T follicular helper cell (primary cell): Measurements from ENCODE around the gene ARHGEF28.

ENCODE experiments used
- DNase-seq: peaks from one replicate; pipeline ENCODE4 v3.0.0-alpha.2; 2020; ENCODE audit warnings: low read depth

The ARHGEF28 gene

DNA sequence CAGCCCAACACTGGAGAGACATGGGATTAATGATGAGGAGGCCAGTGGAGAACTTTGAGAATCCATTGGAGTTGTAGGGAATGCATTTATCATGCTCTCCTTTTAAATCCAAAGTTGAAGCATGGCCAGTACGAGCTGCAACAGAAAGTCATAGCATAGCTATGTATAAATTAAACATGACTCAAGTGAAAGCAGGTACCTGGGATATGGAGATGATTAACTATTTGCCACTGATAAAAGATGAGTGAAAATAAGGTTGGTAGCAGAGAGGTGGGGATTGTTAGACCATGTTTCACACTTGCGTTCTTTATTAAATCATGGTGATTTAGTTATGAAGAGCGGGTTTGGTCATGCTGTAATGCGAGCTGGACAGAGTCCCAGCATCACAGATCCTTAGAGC lies 189.6 kb downstream of the ARHGEF28 start:
- no peak for DNase-seq

DNA sequence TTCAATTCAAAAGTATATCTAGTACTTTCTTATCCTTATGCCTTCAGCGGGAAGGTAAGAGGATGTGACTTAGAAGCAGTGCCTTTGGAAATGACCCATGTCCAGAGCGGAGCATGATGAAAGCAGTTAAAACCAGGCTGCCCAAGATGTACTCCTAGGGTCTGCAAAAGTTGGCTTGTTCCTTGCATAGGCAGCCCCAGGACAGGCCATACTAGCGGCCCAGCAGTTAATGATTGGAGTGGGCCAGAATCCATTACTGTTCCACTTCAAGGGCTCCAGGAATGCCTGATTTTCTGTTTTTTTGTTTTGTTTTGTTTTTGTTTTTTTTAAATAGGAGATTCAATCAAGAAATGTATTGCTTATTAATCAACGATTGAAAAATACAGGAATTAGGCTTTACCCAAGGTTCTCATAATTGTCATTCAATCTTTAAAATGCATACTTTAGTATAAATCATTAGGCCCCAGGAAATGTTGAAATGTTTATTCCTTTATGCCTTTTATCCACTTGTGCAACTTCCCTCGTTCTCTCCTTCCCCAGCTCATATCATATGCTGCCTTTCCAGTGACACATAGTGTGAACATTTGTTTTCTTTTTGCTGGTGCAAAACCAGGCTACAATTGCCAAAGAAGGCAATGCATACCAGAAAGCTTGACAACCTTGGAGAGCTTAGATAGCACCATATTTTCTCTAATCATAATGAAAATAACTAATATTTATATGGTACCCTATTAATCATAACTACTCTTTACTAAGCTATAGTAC lies 190.8 kb downstream of the ARHGEF28 start:
- DNase-seq, result no peak

DNA sequence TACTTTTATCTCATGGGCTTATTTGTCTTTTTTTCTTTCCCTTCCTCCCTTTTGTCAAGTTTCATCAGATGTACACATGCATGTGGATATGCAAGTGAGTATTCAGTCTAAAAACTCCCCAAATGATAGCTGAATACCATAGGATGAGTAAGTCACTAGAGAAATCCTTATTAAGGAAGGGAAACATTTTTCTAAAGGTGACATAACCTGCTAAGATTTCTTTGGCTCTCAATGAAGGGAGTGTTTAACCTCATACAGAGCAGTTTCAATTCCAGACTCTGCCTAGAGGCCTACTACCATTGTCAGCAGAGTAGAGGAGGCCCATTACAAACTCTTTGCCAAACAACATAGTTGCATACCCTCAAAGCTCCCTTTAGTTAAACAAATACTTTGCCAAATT lies 192.4 kb downstream of the ARHGEF28 start:
- DNase-seq, result no peak

DNA sequence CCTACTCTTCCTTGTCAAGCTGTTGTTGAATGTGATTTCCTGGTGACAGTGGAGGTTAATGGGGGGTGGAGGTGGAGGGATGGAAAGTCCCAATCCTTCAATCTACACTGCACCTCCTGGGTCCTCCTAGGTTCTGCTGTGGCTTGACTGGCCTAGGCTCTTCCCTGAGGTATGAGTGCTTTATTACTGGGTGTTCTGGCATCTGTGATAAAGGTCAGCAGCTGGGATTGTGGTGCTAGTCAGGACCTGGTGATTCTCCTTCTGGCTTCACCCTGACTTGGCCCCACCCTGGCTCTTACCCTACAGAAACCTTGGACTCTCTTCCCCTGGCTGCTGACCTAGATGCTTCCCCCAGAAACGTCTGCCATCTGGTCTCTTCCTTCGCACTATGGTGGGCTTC lies 194.3 kb downstream of the ARHGEF28 start:
- no peak for DNase-seq

DNA sequence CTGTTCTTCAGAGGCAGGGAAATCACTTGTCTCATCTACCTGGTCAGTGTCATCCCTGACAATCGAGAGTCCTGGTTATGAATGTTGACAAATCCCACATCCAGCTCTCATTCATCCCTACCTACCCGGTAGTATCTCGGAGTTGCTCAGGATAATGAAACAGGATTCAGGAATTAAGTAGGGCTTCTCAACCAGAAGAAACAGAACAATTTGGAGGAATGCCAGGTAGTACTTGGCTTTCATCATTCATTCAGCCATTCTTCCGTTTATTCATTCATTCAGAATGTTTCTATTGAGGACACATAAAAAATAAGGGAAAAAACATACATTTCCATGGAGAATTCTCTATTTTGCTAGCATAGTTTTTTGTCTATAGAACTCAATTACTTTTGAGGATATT lies 195.0 kb downstream of the ARHGEF28 start:
- DNase-seq, result no peak

DNA sequence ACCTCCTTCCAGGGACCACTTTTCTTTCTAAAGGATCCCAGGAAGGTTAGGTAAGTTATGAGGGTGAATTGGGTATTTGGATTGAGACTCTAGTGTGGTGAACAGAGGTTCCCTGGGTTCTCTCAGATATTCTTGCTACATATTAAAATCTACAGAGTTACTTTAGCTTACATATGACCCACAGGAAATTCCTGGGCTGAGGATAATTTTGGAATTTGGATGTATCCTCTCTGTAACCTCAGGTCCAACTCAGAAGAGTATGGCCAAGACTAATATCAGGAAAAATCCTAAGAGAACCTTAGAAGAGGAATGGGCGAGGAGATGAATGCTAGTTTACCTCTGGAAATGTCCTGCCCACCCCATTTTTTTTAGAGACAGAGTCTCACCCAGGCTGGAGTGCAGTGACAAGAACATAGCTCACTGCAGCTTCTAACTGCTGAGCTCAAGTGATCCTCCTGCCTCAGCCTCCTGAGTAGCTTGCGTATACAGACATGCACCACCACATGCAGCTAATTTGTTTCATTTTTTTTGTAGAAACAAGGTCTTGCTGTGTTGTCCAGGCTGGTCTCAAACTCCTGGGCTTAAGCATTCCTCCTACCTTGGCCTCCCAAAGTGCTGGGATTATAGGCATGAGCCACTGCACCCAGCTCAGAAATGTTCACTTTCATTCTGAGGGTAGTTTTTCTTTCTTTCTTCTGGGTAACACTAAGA lies 196.4 kb downstream of the ARHGEF28 start:
- DNase-seq, result no peak

DNA sequence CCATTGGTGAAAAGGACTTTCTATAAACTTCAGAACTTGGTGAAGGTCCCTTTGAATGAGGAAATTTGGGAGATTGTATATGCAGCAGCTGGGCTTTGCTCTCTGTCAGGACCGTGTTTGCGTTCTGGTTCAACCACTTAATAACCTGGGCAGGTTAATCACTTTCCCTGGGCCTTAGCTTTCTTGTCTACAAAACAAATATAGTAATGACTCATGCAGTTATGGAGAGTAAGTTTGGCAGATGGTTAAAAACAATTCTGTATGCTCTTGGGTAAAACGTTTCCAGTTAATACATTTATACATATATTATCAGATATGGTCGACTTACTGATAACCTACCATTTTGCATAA lies 197.0 kb downstream of the ARHGEF28 start:
- no peak for DNase-seq

DNA sequence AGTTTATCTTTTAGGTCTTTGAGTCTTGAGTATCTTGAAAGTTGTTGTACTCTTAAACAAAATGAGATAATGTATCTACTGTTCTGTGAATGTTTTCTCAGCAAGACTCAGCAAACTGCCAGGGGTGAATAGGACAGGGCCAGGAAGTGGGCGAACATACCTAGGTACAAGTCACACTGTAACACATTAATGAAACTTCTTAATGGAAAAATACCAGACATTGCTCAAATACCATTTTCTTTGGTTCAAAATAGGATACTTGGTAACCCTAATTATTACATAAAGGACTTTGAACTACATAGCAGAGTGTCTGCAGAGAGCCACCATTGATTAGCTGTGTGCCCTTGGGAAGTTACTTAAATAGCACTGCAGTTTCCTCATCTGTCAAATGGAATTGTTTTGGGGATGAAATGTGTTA lies 197.5 kb downstream of the ARHGEF28 start:
- DNase-seq, result no peak

DNA sequence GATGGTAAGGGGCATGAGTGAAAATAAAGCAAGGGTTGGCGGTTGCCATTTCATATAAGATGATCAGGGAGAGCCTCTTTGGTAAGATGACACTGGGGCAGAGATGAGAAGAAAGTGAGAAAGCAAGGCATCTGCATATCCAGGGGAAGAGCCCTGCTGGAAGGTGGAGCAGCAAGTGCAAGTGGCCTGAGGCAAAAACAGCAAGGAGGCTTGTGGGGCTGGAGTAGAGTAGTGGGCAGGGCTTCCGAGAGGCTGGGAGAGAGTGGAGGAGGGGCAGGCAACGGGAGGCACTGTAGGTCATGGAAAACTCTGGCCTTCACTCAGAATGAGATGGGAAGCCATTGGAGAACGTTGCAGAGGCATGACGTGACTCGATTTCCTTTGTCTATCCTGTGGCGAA lies 199.2 kb downstream of the ARHGEF28 start:
- no peak for DNase-seq

DNA sequence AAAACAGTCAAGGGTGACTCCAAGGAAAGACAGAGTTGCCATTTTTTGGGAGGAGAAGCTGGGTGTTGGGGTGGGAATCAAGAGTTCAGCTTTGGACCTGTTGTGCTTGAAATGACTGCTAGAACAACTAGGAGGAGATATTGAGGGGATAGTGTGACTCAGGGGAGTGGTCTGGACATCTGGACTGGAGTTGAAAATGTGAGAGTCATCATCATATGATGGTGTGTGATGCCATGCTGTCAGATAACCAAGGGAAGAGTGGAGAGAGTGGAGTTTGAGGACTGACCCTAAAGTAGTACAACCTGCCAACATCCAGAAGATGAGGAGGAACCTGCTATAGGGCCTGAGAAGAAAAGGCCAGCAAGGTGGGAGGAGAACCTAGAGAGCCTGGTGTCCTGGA lies 199.7 kb downstream of the ARHGEF28 start:
- DNase-seq, result no peak

DNA sequence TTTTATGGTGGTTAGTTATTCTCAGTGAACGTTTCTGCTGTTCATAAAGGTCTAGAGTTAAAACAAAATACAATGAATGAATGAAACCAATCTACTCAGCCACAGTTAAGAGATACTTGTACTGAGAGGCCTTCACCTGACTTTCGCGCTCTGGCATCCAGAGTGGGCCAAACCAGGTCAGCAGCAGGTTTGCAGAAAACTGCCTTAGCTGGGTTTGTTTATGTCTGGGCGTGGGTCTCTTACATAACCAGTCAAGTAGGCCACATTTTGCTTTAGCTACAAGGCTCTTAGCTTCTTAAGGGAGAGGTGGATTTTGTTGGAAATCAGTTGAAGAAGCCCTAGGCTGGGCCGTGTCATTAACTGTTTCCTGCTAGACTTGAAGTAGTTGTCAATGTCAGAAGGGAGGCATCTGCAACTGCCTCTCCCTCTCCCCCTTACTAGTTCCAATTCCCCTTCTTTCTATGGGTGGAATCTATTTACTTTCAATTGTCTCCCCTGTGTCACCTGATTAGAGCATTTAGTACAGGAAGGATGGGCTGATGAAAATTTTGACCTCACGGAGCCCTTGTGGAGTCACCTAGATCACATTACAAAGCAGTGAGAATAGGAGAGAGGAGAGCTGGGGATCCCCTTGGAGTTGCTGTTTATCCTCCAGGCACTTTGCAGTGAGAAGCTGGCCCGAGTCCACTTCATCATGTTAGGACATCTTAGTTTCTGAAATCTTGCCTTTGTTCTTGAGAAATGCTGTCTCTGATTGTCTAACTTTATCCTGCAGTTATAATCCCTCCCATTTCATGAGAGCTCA lies 200.5 kb downstream of the ARHGEF28 start:
- no peak for DNase-seq

DNA sequence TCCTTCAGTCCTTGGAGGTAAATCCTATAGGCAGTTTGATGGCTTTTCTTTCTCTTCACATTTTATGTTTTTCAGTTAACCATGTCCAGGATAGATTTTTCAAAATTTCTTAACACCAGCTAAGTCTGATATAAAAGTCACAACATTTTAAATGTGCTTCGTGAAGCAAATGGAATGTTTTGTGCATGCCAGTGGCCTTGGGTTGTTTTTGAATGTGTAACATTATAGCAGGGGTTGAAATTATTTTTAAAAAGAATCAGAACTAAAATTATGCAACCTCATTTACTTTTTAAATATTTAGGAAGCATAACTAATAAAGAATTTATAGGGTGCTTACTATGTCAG lies 201.1 kb downstream of the ARHGEF28 start:
- no peak for DNase-seq

DNA sequence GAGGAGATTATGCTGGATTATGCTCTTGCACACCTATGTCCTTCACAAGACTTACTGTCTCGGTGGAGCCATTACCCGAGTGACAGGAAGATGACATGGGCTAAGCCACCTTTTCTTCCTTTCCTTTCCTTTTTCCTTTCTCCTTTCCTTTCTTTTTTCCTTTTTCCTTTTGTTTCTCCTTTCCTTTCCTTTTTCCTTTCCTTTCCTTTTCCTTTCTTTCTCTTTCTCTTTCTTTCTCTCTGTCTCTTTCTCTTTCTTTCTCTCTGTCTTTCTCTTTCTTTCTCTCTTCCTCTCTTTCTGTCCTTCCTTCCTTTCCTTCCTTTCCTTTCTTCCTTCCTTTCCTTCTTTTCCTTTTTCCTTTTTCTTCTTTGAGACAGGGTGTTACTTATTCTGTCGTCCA lies 202.5 kb downstream of the ARHGEF28 start:
- no peak for DNase-seq

DNA sequence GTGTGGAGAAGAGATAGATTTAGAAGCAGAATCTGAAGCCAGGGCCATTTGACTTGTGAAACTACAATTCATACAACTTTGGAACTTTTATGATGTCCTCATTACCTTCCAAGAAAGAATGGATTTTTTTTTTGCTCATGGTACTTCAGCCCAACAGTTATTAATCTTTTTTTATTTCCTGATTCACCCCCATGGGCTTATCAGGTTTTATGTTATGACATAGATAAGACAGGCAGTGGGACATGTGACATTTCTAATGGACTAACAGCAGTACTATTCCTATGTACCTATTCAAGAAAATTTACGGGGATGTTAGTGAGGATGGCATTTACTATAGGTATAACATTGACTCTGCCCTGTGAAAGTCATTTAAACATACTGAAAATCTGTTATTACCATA lies 204.7 kb downstream of the ARHGEF28 start:
- DNase-seq, result no peak

DNA sequence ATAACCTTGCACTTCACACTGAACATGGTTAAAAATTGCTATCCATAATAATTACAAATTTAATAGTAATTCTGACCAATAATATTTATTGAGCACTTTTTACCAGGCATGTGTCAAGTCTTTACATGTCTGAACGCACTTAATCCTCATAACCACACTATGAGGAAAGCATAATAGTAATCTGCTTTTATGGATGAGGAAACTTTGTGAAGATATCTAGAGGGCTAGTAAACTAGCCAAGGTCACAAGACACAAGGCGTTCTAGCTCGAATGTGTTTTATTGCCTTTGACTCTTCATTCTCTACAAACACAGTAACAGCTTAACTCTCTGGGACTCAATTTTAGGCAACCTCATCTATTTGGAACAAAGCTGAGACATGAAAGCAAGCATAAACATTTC lies 205.1 kb downstream of the ARHGEF28 start:
- no peak for DNase-seq

DNA sequence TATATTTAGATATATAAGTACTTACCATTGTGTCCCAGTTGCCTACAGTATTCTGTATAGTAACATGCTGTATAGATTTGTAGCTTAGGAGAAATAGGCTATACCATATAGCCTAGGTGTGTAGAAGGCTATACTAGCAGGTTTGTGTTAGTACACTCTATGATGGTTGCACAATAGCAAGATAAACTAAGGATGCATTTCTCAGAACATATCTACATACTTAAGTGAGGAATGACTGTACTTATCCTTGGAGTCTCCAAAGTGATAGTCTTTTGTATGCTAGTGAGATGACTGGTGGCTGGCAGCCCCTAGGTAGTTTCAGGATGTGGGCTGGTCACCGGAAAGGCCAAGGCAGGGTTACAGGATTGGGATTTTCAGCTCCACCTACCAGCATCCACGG lies 208.7 kb downstream of the ARHGEF28 start:
- DNase-seq, result no peak

DNA sequence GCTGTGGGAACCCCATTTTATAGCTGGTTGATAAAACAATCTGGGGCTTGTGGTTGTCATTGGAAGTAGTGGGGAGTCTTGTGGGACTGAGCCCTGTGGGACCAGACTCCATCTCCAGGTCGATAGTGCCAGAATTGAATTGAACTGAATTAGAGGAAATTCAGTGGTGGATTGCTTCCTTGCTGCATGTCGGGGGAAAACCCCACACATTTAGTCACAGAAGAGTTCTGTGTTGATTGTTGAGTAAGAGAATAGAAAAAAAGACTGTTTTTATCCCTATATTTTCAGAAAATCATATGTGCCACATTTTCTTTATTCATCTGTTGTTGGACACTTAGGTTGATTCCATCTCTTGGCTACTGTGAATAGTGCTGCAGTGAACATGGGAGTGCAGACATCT lies 209.7 kb downstream of the ARHGEF28 start:
- DNase-seq, result no peak

DNA sequence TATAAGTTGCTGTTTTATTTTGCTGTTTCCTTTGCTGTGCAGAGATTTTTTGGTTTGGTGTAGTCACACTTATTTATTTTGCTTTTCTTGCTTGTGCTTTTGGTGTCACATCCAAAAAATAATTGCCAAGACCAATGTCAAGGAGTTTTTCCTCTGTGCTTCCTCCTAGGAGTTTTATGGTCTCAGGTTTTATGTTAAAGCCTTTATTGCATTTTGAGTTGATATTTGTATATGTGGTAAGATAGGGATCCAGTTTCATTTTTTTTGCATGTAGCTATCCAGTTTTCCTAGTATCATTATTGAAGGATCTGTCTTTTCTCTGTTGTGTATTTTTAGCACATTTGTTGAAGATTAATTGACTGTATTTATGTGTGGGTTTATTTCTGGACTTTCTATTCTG lies 210.6 kb downstream of the ARHGEF28 start:
- no peak for DNase-seq

DNA sequence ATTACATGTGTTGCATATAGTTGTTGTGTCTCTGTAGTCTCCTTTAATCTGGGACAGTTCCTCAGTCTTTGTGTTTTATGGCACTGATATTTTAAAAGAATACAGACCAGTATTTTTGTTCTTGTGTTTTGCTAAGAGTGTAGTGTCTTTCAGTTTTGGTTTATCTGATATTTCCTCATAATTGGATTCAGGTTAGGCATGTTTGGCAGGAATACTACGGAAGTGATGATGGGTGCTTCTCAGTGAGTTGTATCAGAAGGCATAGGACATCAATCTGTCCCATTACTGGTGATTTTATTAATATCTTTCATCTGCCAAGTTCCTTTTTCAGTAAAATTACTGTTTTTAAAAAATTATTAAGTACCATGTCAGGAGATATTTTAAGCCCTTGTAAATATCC lies 212.9 kb downstream of the ARHGEF28 start:
- DNase-seq, result no peak

DNA sequence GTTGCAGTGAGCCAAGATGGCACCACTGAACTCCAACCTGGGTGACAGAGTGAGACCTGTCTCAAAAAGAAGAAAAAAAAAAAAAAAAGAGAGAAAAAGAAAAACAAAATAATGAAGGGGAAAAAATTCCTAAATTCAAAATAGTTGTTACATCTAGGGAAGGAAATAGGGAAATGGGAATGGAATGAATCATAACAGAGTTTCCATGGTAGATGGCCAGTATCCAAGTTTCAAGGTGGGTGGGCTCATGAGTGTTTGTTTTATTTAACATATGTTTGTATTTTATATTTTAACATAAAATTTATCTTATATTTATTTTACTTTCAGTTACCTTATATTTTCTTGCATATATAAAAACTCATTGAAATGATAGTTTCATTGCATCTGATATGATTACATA lies 215.6 kb downstream of the ARHGEF28 start:
- DNase-seq, result no peak

DNA sequence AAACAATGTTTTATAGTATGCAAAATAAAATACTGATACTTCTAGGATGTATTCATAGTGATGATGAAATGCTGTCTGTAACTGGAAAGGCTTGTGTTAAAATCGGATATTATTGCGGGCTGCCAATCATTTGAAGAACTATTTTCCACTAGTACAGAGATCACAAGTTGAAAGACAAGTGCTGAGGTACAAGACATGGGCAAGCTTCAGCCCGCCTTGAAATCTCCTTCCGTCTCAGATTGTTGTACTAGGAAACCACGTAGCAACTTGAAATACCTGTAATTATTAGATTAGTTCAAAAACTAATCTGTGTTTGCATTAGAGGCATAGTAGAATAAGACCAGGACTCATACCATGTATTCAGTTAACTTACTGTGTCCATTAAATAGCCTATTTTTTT lies 218.2 kb downstream of the ARHGEF28 start:
- DNase-seq, result no peak

DNA sequence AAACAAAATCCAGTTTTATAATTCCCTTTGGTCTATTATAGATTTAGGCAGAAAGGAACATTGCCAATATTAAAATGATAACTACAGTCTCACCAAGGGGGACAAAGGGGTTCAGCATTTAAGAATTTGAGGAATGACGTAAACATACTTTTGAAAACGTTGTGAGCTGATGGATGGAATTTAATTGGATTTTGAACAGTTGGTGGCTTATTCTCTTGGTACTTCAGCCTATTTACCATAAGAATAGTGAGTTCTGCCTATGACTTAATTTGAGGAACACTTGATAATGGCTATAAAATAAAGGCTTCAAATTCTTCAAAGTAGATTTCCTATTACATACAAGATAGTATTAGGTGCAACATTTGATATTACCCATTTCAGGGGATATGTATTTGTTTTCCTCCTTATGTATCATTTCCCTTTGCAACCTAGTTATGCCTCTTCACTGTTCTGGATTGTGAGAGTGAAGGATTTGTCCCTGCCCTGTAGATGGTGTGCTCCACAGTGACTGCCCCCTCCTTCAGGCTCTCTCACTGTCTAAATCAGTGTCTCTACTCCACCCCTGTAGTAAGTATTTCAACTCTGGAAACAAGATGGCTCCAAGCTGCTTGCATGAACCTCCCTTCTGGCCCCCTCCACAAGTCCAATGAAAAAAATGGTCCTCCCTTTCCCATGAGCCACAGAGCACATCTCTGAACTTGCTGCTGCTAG lies 225.6 kb downstream of the ARHGEF28 start:
- no peak for DNase-seq

DNA sequence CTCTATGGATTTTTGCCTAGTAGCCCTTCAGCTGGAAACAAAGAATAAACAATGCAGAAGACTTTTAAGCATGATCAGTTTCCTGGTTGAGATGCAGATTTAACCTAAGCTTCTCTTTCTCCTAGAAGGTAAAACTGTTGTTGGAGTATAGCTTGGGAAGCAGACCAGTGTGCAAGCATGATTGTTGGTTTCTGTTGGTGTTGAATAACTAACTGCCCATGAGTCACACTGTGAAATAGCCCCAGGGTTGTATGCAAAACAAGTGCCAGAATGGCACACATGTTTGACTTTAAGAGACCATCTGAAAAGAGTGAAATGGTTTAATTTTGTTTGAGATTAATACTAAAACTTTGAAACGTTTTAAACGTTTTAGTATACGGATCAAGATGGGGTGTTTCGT lies 227.1 kb downstream of the ARHGEF28 start:
- DNase-seq, result no peak
